Regular cardiac myocyte (primary cell): Measurements from ENCODE around the gene LHX4. TPM values are rescaled to one million over a fixed set of nuclear protein-coding genes. Genes with fewer than 3 reads are reported as not detected.

Experiments
- total RNA-seq: library from RNA; depleted of rRNA; stranded (reverse); fragments of >200 nt; gene quantifications from 2 replicates; pipeline ENCODE4 v1.2.3, GENCODE V29; 2014

Gene LHX4
- total RNA-seq = under 0.01 TPM in 1 of 2 replicates, not detected in the other

DNA sequence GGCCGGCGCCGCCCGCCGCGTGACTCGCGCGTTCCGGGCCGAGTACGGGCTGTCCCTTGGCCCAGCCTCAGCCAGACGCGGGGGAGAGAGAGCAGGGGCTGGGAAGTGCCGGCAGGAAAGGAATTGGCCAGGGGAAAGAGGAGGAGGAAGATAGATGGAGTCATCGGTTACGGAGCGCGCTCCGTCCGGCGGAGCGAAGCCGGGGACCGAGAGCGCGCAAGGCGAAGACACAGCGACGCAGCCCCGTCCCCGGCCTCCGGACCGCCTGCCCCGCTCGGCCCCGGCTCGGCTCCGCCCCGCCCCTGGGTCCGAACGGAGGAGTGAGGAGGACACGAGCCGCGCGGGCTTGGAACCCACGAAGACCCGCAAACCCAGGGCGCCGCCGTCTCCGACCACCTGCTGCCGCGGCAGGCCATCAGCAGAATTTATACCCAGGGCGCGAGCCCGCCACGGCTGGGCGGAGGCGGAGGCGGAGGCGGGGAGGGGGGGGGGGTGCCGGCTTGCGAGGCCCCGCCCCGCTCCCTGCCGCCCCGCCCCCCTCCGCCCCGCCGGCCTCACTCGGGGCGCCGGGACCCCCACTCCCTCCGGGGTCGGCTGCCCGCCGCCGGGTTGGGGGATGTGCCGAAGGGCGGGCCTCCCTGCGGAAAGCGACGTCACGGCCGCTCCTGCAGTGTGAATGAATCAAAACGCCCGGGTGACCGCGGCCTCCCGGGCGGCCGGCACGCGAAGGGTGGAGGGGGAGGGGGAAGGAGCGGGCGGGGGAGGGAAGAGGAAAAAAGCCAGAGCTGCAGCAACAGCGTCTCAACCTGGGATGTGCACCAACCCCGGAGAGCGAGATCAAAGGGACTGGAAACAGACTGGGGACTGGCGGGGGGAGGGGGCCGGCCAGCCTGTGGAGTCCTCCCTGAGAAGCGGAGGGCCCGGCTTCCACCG, at the start of gene LHX4:
LHX4 (plus strand) TSS at position 782 of the 933 bp plus-strand sequence. CDS start 266 bp downstream, outside the sequence.

Other genes starting within 250 kb of the LHX4 start
- gene QSOX1, start 75.4 kb upstream of the LHX4 start, total RNA-seq = 252 and 397 TPM in 2 replicates